ENCODE data around the gene CASKIN2. TPM values are rescaled to one million over a fixed set of nuclear protein-coding genes. Genes with fewer than 3 reads are reported as not detected.
A peak's percentile ranks its signal among the peaks of the same experiment; 100 is the strongest.

CASKIN2 gene
- total and polyA plus RNA-seq, 3 donors from 2014 or later = 15.6 to 22.6 (median 16.9) TPM

GRCh38 chr17:75518201-75518600 is 2.9 kb upstream of the CASKIN2 start:
- peak overlapping the region in 1 of 2 donors; percentile 30 for H3K27ac ChIP-seq
- H3K9me3 ChIP-seq = no peaks in the 10 kb centered on the region
- TF ChIP-seq POLR2A (IDR thresholded peaks at IDR 0.05) = no peak
- TF ChIP-seq, protein P1, sequence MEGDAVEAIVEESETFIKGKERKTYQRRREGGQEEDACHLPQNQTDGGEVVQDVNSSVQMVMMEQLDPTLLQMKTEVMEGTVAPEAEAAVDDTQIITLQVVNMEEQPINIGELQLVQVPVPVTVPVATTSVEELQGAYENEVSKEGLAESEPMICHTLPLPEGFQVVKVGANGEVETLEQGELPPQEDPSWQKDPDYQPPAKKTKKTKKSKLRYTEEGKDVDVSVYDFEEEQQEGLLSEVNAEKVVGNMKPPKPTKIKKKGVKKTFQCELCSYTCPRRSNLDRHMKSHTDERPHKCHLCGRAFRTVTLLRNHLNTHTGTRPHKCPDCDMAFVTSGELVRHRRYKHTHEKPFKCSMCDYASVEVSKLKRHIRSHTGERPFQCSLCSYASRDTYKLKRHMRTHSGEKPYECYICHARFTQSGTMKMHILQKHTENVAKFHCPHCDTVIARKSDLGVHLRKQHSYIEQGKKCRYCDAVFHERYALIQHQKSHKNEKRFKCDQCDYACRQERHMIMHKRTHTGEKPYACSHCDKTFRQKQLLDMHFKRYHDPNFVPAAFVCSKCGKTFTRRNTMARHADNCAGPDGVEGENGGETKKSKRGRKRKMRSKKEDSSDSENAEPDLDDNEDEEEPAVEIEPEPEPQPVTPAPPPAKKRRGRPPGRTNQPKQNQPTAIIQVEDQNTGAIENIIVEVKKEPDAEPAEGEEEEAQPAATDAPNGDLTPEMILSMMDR (IDR thresholded peaks at IDR 0.05) = no peak
- H3K27me3 ChIP-seq = no peaks in the 10 kb centered on the region
- intact Hi-C loops (cut with DNase I; ENCODE audit: low total_unique reads) = no loop called here
- H3K4me1 ChIP-seq = peaks cover 27% of the 10 kb centered on the region
- no peak for DNase-seq
- H3K36me3 ChIP-seq (ENCODE audit: low read depth, missing control alignments) = peaks cover 3% of the 10 kb centered on the region
- WGBS, 2 donors = 68 to 86% methylated on average over 3 of the region's 3 CpGs
- no peak overlapping the region for H3K4me3 ChIP-seq

DNA sequence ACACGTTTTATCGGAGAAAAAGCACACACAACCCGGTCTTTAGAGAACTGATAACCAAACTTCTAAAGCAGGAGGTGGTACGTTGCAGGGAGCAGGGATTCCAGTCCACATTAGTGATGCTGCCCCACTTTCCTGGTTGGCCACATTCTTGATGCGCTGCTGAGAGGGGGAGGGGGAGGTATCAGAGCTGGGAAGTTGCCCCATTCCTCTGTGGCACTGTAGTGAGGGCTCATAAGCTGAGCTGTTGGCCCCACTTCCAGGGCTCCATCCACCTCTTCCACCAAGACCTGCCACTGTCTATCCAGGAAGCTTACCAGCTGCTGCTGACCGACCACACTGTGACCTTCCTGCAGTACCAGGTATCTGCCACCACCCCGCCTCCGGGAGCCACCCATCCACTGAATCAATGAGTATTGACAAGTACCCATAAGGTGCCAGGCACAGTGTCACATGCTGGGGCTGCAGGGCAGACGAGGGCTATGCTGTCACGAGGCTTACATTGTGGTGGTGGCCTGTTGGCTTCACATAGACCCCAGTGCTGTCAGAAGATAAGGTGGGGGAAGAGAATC is 2.0 kb upstream of the CASKIN2 start:
- Histone ChIP-seq H3K36me3 (ENCODE audit: low read depth, missing control alignments) (peaks cover 3% of the 10 kb centered on the region), H3K4me1 (peaks cover 27% of the 10 kb centered on the region), H3K9me3 (no peaks in the 10 kb centered on the region), H3K27ac (peak overlapping the region in 1 of 2 donors; percentile 74), H3K27me3 (no peaks in the 10 kb centered on the region), H3K4me3 (peak overlapping the region; percentile 84 to 94)
- intact Hi-C loops (cut with DNase I; ENCODE audit: low total_unique reads) = no loop called here
- WGBS, 2 donors = 30 to 36% methylated on average over 9 to 10 of the region's 10 CpGs
- TF ChIP-seq POLR2A (IDR thresholded peaks at IDR 0.05) = no peak
- TF ChIP-seq, protein P1 (IDR thresholded peaks at IDR 0.05) = no peak
- DNase-seq = no peak

DNA sequence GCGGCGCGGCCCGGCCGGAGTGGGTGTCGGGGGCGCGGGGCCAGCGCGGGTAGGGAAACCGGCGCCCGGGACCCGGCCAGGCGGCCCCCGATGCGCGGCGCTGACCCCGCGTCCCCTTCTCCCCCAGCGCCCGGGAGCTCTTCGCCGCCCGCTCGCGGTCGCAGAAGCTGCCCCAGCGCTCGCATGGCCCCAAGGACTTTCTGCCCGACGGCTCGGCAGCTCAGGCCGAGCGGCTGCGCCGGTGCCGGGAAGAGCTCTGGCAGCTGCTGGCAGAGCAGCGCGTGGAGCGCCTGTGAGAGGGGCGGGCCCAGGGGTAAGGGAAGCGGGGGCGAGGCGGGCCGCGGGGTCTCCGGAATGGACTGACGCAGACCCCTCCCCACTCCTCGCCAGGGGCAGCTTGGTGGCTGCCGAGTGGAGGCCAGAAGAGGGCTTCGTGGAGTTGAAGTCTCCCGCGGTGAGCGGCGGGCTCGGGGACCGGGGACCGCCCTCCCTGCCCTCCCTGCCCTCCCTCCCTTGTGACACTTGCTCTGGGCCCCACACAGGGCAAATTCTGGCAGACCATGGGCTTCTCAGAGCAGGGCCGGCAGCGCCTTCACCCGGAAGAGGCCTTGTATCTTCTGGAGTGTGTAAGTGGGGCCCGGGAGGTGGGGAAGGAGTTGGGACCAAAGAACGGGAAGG is 1.4 kb upstream of the CASKIN2 start:
- Histone ChIP-seq H3K27ac (peak overlapping the region; percentile 47 to 74), H3K36me3 (ENCODE audit: low read depth, missing control alignments) (peaks cover 3% of the 10 kb centered on the region), H3K9me3 (no peaks in the 10 kb centered on the region), H3K4me3 (peak overlapping the region; percentile 84 to 94), H3K4me1 (peaks cover 27% of the 10 kb centered on the region), H3K27me3 (no peaks in the 10 kb centered on the region)
- intact Hi-C loops (cut with DNase I; ENCODE audit: low total_unique reads) = no loop called here
- no peak for TF ChIP-seq POLR2A (IDR thresholded peaks at IDR 0.05)
- TF ChIP-seq, protein P1 (IDR thresholded peaks at IDR 0.05) = no peak
- WGBS, 2 donors = 0% methylated on average over 5 to 21 of the region's 65 CpGs
- DNase-seq = no peak

DNA sequence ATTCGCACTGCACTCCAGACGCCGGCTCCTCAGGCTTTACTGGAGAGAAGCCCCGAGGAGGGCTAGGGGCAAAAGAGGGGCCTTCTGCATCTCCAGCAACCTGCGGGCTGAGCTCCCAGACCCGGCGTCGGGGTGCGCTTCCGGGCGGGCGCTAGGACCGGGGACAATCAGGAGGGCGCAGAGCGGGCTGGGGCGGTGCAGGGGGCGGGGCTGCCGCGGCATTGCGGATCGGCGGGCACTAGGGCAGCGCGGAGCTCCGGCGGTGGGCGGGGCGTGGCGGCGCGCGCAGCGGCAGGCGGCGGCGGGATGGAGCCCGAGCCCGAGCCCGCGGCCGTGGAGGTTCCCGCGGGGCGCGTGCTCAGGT is 900 bp upstream of the CASKIN2 start, which contains the start of gene TSEN54:
Gene TSEN54, plus strand, starts transcription at position 274 of the 364 bp plus-strand sequence. Its CDS starts 33 bp downstream, at position 307.
- H3K9me3 ChIP-seq = no peaks in the 10 kb centered on the region
- 0% methylated on average over 24 of the region's 45 CpGs; no CpG with 5 or more reads in 1 of the 2 donors for WGBS, 2 donors
- no peaks in the 10 kb centered on the region for H3K27me3 ChIP-seq
- intact Hi-C loops (cut with DNase I; ENCODE audit: low total_unique reads) = no loop called here
- H3K4me1 ChIP-seq = peaks cover 27% of the 10 kb centered on the region
- peak; percentile 96 for DNase-seq
- TF ChIP-seq POLR2A (IDR thresholded peaks at IDR 0.05) = no peak
- TF ChIP-seq, protein P1 (IDR thresholded peaks at IDR 0.05) = peak in 1 of 3 experiments; percentile 9
- H3K36me3 ChIP-seq (ENCODE audit: low read depth, missing control alignments) = peaks cover 3% of the 10 kb centered on the region
- H3K27ac ChIP-seq = peak within 1 kb of the TSS; percentile 77 to 89
- peak within 1 kb of the TSS; percentile 84 to 94 for H3K4me3 ChIP-seq
